ENCODE results near the gene DYNC1I2.

Gene DYNC1I2

GRCh38 chr2:171785450-171785849 is 98.2 kb downstream of the DYNC1I2 start:
- DNase-seq, result no peak

DNA sequence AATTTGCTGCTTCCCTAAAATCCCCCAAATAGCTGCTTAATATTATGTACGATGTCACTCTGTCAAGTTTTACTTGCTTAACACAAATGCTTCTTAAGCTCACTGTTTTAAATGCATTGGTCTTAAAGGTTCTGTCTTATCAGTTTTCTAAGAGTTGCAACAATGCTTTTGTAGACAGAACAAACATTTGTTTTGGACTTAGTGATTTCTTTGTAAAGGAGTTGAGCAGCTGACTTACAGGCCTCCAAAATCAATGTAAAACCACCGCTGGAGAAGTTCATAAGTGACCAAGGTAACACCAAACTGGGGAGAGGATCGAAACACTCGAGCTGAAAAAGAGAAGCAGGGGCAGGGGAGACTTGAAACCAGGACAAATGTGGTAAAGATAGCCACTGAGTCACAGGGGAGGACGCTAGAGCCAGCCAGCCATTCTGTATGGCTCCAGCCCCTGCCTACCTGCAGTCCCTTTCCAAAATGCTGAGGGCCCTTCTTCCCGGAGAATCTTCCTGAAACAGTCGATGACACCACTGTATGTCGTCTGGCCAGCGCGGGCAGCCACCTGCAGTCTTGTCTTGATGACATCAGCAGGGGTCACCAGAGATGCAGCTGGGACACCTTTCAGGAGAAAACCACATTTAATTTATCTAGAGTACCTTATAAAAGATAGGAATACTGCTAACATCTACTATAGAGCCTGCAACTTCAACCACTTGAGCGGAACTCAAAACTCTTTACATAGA is 100.2 kb downstream of the DYNC1I2 start:
- no peak for DNase-seq

GRCh38 chr2:171788316-171788993 is 101.2 kb downstream of the DYNC1I2 start:
- DNase-seq, result no peak

DNA sequence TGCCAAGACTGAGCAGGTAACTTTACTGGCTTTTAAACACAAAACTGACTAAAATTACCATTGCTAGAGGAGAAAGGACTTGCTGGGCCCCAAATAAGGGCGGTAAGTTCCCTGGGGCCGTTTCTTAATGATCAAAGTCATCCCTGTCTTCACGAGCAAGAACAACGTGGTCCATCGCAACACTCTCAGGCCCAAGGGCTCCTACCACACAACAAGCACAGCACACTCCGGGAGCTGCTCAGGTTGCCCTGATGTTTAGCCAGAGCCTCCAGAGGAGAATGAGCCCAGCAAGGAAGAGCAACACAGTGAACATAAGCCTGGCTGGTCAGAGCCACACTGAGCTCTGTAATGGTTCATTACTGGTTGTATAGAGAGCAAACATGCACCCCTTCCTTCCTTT is 102.7 kb downstream of the DYNC1I2 start:
- DNase-seq, result no peak

DNA sequence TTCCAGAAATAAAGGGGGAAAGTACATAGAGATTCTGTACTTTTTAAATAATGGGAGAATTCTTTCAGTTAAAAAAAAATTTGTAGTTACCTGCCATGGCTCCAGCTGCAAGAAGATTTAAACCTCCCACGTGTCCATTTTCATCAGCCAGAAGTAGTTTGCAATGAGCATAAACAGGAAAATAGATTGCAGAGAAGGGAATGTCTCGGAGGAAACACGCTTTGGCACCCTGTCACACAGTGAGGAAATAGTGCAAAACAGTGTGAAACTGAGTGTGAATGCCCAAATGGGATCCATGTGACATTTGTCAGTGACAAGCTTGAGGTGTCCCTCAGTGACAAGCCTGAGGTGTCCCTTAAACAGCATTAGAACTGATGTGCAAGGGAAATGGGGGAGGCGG is 104.1 kb downstream of the DYNC1I2 start:
- no peak for DNase-seq

GRCh38 chr2:171792157-171792556 is 104.9 kb downstream of the DYNC1I2 start:
- DNase-seq, result no peak

DNA sequence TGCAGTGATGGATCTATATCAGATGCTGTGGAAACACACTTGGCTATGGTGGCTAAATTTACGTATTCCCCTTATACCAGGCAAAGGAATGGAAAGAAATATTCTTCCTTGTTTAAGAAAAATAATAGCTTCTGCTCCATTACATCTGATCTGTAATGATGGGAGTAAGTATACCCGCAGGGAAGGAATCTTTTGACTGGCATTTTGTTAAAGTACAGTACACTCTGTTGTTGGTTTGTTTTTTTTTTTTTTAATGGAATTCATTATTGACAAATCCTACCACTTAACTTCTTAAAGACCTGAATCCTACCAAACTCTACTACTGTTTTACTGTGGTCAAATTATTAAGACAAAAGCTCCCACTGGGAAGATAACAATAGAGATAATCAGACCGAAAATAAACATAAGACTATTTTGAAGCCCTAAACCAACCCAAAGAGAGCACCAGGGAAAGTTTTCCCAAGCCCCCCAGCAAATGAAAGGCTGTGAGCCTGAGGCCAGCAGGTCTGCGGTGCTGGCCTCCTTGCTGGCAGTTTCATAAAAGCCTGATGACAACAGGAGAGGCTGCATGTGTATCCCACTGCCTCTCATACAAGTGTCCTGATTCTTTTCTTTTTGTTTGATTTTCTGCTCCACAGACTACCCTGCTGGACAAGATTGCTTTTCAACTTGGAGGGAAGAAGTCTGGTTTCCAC is 105.8 kb downstream of the DYNC1I2 start:
- DNase-seq, result no peak

DNA sequence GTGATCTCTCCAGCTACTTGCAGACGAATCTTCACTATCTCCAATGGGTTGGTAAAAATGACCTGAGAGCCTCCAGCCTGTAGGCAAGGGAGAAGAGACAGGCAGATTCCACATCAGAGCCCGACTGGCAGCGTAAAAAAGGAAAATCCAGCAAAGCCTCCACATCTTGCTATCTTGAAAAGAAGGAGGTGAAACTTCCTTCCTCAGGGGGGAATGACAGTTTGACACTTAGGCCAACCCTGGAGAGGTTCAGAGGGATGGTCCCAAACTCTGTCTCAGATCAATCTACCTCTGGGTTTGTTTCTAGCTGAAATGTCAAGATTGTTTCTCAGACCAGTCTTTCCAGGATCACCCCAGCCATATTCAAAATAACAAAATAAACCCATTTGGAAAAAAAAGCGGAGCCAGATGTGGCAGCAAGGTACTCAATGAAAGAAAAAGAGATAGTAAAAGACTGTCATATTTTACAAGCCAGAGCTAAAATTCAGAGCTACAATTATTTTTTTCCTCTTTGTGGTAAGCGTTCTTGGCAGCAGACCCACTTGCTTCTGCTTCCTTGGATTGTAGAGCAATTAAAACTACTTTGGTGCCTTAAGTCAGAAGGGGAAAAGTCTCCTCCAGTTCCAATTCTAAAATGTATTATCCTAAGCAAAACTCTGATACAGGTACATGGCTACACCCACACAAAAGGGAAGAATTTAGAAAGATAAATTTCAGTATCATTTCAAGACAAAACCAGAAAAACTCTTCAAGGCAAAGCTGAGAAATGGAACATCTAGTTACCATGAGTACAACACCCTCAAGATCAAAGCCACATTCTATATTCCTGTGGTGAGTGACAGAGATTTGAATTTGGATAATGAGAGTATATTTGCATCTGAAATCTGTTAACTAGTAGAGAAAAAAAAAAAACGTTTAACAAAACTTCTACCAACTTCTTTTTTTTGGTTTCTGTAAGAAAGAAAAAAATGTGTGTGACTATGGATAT is 106.7 kb downstream of the DYNC1I2 start:
- no peak for DNase-seq

- no peak for DNase-seq
Measured at GRCh38 chr2:171794918-171795317, 107.6 kb downstream of the DYNC1I2 start.

All from CD4-positive, alpha-beta T cell treated with Interleukin-4 for 1 hour (primary cell).